Parathyroid adenoma (tissue), 2 donors: ENCODE data around the gene PDE6G.

Experiments used
- H2AFZ ChIP-seq: fragments of 300-600 bp; sonication (generic); one replicate; pipeline ENCODE4 v1.7.0; 2017; ENCODE audit warnings: antibody characterized with exemption, mild to moderate bottlenecking
- H3K27ac ChIP-seq: fragments of 300-600 bp; sonication (generic); one replicate; pipeline ENCODE4 v1.7.0; 2017
- H3K27me3 ChIP-seq: fragments of 300-600 bp; sonication (generic); one replicate; pipeline ENCODE4 v1.7.0; 2017; ENCODE audit warnings: low read length; ENCODE audit not compliant: control insufficient read depth, insufficient read depth
- H3K36me3 ChIP-seq: fragments of 300-600 bp; sonication (generic); one replicate; pipeline ENCODE4 v1.7.0; 2017; ENCODE audit warnings: low read length; ENCODE audit not compliant: control insufficient read depth, insufficient read depth
- H3K4me1 ChIP-seq: fragments of 300-600 bp; sonication (generic); one replicate; pipeline ENCODE4 v1.7.0; 2017; ENCODE audit warnings: control low read depth
- H3K4me2 ChIP-seq: fragments of 300-600 bp; sonication (generic); one replicate; pipeline ENCODE4 v1.7.0; 2017; ENCODE audit warnings: low read length
- H3K4me3 ChIP-seq: fragments of 300-600 bp; sonication (generic); one replicate; pipeline ENCODE4 v1.7.0; 2017; ENCODE audit warnings: low read depth, low read length
- H3K79me2 ChIP-seq: fragments of 300-600 bp; sonication (generic); one replicate; pipeline ENCODE4 v1.7.0; 2017; ENCODE audit warnings: control low read depth
- H3K9ac ChIP-seq: fragments of 300-600 bp; sonication (generic); one replicate; pipeline ENCODE4 v1.7.0; 2017; ENCODE audit warnings: mild to moderate bottlenecking
- H3K9me3 ChIP-seq: fragments of 300-600 bp; sonication (generic); one replicate; pipeline ENCODE4 v1.7.0; 2017; ENCODE audit warnings: low read length; ENCODE audit not compliant: control insufficient read depth
- CTCF ChIP-seq: fragments of 300-600 bp; sonication (generic); IDR thresholded peaks from one replicate; pipeline ENCODE4 v1.7.0; 2017; ENCODE audit warnings: antibody characterized with exemption, mild to moderate bottlenecking
- donor health status: primary hyperparathyroidism.

The PDE6G gene

DNA sequence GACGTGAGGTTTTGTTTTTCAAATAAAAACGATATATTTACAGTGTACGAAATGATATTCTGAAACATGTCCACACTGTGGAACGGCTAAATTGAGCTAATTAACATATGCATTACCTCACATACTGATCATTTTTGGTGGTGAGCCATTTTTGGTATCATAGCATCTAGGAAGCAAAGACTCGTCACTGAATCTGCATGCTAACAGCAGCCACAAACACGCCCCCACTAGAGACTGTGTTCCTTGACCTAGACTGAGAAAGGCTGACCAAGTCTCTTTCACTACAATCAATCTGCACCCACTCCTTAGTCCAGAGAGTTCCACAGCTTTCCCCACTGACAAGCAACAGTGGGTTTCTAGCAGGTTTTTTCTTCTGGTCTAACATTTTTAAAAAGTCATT, 48.9 kb downstream of the PDE6G start:
- Histone ChIP-seq H3K4me2 (no peak overlapping the region), H3K4me1 (no peaks in the 10 kb centered on the region), H3K27me3 (no peaks in the 10 kb centered on the region)

GRCh38 chr17:81603846-81604610, 52.3 kb downstream of the PDE6G start:
- TF ChIP-seq CTCF, result no peak
- H3K4me3 ChIP-seq, result no peak overlapping the region
- H3K9ac ChIP-seq, result no peak overlapping the region
- H3K79me2 ChIP-seq, result peaks cover 21% of the 10 kb centered on the region
- H3K27ac ChIP-seq, result no peak overlapping the region
- H2AFZ ChIP-seq, result no peak overlapping the region
- H3K9me3 ChIP-seq, result no peaks in the 10 kb centered on the region
- no peak overlapping the region for H3K4me2 ChIP-seq
- H3K36me3 ChIP-seq, result no peaks in the 10 kb centered on the region
- H3K4me1 ChIP-seq, result no peaks in the 10 kb centered on the region
- H3K27me3 ChIP-seq, result no peaks in the 10 kb centered on the region

More for the DNA sequence above, 48.9 kb downstream of the PDE6G start:
- peaks cover 34% of the 10 kb centered on the region for H3K79me2 ChIP-seq
- no peak for TF ChIP-seq CTCF
- no peak overlapping the region for H3K9ac ChIP-seq
- H3K9me3 ChIP-seq, result no peaks in the 10 kb centered on the region
- no peak overlapping the region for H2AFZ ChIP-seq
- H3K36me3 ChIP-seq, result no peaks in the 10 kb centered on the region
- no peak overlapping the region for H3K27ac ChIP-seq
- H3K4me3 ChIP-seq, result no peak overlapping the region

DNA sequence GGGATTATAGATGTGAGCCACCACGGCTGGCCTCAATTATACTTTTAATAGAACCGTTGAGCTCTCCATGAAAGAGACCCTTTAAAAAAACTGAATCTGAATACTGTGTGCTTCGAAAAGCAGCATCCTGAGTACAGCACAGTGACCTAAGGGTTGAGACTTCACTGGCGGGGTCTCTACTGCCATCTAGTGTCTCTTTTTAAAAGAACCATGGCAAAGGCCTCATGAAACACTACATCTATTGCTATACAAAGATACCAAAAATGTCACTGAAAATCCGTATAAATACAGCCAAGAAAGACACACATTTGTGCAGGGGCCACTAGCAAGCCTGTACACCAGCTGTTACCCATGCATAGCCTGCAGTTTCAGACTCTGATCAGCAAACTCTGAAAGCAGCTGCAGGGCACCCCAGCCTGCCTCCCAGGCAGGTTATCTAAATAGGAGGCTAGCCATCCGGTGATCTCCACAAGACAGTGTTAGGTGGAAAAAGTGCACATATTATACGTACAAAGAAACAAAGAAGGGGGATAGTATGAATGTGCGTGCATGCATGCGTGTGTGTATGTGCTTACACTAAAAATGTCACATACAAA, 54.7 kb downstream of the PDE6G start:
- Histone ChIP-seq H3K4me3 (peak overlapping the region; percentile 2), H3K9me3 (no peaks in the 10 kb centered on the region), H3K27me3 (no peaks in the 10 kb centered on the region), H2AFZ (no peak overlapping the region), H3K4me1 (no peaks in the 10 kb centered on the region), H3K9ac (no peak overlapping the region), H3K27ac (no peak overlapping the region), H3K4me2 (no peak overlapping the region), H3K79me2 (peaks cover 8% of the 10 kb centered on the region), H3K36me3 (no peaks in the 10 kb centered on the region)
- TF ChIP-seq CTCF, result peak; percentile 78
